Measurements from ENCODE around the gene GHR.

GRCh38 chr5:42557689-42558088, 134.4 kb downstream of the GHR start:
- no peak for TF ChIP-seq CTCF (tag by site-specific recombination; IDR thresholded peaks at IDR 0.05)
- no peak for TF ChIP-seq INSM2 (tag by site-specific recombination; IDR thresholded peaks at IDR 0.05)
- no peak for TF ChIP-seq MZF1 (tag by site-specific recombination; IDR thresholded peaks at IDR 0.05; ENCODE audit: borderline replicate concordance)
- no peak for TF ChIP-seq REST (tag by site-specific recombination; IDR thresholded peaks at IDR 0.05)
- no peak for TF ChIP-seq ZNF280D (tag by site-specific recombination; IDR thresholded peaks at IDR 0.05)
- no peak for TF ChIP-seq ZBTB1 (tag by site-specific recombination; IDR thresholded peaks at IDR 0.05)
- TF ChIP-seq GLI4 (tag by site-specific recombination; IDR thresholded peaks at IDR 0.05): no peak
- TF ChIP-seq ZNF302 (tag by site-specific recombination; IDR thresholded peaks at IDR 0.05; ENCODE audit: low read depth): no peak
- no peak for TF ChIP-seq ZNF549 (tag by site-specific recombination; IDR thresholded peaks at IDR 0.05)
- no peak for TF ChIP-seq ZEB2 (tag by site-specific recombination; IDR thresholded peaks at IDR 0.05)
- no peak for TF ChIP-seq TCF7L2 (IDR thresholded peaks at IDR 0.05; ENCODE audit: borderline replicate concordance, low read depth, low read length)
- no peak for TF ChIP-seq HOXA7 (CRISPR knock-in tag; IDR thresholded peaks at IDR 0.05; ENCODE audit: borderline replicate concordance)
